Upper lobe of left lung (tissue), 4 donors: ENCODE measurements around the gene CACNA2D4.

Experiments
- POLR2A ChIP-seq, 4 donors: fragments of 450-650 bp; IDR thresholded peaks; one replicate each; pipeline ENCODE4 v1.5.1; 2016 to 2017; ENCODE audit warnings: antibody characterized with exemption in 4 of 4, mild to moderate bottlenecking in 2 of 4
- TF ChIP-seq, protein P1 (sequence below), 6 experiments: fragments of 450-650 bp in 4 of 6; fragments of 200-600 bp in 2 of 6; sonication (generic) in 2 of 6; IDR thresholded peaks; one replicate each; pipeline ENCODE4 v1.5.1; 2016 to 2019; ENCODE audit warnings: antibody characterized with exemption in 6 of 6

- TF ChIP-seq, protein P1, sequence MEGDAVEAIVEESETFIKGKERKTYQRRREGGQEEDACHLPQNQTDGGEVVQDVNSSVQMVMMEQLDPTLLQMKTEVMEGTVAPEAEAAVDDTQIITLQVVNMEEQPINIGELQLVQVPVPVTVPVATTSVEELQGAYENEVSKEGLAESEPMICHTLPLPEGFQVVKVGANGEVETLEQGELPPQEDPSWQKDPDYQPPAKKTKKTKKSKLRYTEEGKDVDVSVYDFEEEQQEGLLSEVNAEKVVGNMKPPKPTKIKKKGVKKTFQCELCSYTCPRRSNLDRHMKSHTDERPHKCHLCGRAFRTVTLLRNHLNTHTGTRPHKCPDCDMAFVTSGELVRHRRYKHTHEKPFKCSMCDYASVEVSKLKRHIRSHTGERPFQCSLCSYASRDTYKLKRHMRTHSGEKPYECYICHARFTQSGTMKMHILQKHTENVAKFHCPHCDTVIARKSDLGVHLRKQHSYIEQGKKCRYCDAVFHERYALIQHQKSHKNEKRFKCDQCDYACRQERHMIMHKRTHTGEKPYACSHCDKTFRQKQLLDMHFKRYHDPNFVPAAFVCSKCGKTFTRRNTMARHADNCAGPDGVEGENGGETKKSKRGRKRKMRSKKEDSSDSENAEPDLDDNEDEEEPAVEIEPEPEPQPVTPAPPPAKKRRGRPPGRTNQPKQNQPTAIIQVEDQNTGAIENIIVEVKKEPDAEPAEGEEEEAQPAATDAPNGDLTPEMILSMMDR (IDR thresholded peaks at IDR 0.05), result no peak
- no peak for TF ChIP-seq POLR2A (IDR thresholded peaks at IDR 0.05)
These were observed 124.8 kb downstream of the CACNA2D4 start for GRCh38 chr12:1793426-1794210.
